CD4-positive, alpha-beta T cell treated with Interleukin-15 for 1 hour (primary cell): ENCODE results near the gene ADAMTS4.
A peak's percentile ranks its signal among the peaks of the same experiment; 100 is the strongest.

ENCODE experiments used
- DNase-seq: peaks from one replicate; pipeline ENCODE4 v3.0.0-alpha.2; 2020

Gene ADAMTS4

GRCh38 chr1:161171696-161172095 is 27.2 kb downstream of the ADAMTS4 start:
- DNase-seq = no peak

DNA sequence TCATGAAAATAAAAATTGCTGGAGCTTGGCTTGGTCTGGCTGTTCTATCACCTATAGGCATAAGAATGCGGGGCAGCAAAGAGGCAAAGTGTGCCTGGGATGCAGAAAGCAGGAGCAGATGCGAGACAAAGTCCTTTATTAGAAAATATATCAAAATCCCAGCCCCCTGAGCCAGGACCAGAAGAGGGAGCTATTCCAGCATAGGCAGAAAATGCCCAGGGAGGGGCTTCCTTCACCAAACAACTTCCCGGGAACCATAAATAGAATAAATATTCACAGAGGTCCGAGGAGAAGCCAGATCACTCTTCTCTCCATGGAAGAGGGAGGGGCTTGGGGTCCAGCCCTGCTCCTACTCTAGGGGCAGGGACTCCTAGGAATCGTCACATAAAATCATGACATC is 27.7 kb downstream of the ADAMTS4 start:
- no peak for DNase-seq

- DNase-seq = no peak
Measured at GRCh38 chr1:161168906-161169305, 29.9 kb downstream of the ADAMTS4 start.

DNA sequence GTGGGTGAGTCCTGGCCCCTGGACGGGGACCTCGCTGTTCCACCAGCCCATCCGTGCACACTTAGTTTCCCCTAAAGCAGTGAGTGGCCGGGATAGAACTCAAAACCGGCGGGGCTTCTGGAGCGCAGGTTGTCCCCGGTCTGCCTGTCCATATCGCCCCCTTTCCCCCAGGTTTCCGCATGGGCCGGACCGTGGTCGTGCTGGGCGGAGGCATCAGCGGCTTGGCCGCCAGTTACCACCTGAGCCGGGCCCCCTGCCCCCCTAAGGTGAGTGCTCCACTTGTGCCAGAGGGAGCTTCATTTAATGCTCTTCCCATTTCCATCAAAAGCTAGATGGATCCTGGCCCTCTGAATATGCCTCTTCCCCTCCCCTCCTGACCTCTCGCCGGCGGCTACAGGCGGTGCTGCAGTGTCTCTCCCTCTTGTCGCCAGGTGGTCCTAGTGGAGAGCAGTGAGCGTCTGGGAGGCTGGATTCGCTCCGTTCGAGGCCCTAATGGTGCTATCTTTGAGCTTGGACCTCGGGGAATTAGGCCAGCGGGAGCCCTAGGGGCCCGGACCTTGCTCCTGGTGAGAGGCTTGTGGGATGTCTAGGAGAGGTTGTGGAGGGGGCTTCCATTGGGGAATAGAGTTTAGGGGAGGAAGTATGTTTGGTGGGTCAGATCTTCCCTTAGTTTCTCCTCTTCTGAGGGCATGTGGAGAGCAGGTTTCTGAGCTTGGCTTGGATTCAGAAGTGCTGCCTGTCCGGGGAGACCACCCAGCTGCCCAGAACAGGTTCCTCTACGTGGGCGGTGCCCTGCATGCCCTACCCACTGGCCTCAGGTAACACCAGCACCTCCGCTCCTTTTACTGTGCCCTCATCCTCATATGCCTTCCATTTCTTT is 31.9 kb downstream of the ADAMTS4 start:
- no peak for DNase-seq

DNA sequence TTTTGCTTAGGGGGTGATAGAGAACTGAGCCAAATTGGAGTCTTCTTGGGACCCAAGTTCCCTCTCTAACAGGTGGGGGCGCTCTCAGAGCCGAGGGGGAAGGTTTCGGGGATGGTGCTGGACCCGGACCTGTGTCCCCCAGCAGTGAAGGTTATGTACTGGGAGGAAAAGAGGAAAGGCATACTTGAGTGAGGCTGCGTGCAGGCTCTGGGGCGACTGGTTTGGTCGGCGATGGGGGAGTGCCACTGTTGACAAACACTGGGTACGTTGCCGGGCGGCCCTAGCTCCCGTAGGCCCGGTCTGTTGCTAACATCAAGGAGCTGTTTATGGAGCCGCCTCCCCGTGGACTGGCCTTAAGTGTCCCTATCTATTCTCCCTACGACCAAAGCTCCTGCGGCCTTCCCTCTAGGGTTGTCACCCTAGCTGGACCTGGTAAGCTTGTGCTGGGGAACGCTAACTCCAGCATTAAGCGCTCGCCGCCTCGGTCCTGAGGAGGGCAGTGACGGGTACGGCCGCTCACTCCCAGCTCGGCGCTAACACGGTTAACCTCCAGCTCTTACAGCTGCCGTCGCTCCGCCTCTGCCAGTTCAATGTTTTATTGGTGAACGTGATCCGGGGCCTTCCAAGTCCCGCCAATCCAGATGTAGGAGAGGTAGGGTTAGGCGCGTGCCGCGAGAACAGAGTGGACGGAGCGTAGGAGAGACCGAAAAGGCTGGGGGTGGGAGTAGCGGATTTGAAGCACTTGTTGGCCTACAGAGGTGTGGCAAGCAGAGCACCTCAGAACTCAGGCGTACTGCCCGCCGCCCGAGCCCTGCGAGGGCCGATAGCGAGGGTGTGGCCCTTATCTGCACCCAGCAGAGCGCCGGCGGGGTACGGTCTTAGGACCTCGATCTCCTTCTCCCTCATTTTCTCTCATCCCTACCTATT is 32.8 kb downstream of the ADAMTS4 start, which contains the start of gene PPOX:
PPOX (plus strand) TSS at position 685 of the 927 bp plus-strand sequence. CDS start 422 bp downstream, outside the sequence.
- DNase-seq = peak; percentile 95

GRCh38 chr1:161164901-161165610 is 33.8 kb downstream of the ADAMTS4 start:
- no peak for DNase-seq

DNA sequence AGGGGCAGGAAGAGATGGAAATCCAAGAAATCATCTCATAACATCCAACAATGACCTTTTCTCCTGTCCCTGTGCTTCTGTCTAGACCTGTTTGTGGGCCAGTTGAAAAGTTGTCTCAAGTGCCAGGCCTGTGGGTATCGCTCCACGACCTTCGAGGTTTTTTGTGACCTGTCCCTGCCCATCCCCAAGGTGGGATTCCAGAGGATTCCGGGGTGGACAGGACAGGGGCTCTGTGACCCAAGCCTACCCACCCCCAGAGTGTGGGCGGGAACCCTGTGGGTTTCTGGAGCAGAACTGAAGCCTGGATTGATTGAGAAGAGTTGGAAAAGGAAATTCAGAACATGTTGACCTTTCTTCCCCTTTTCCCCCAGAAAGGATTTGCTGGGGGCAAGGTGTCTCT is 35.1 kb downstream of the ADAMTS4 start:
- no peak for DNase-seq

DNA sequence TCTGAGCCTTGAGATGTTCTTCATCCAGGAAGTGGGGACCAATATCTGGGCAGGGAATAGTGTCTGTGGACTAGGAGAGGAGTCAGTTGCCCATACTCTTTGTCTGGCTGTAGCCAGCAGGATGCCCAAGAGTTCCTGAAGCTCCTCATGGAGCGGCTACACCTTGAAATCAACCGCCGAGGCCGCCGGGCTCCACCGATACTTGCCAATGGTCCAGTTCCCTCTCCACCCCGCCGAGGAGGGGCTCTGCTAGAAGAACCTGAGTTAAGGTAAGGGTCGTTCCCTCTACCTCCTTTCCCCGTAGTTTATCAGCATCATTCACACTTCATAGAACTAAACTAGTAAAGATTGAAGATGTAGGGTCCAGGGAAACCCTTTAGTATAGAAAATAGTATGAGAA is 36.0 kb downstream of the ADAMTS4 start:
- DNase-seq = no peak

GRCh38 chr1:161162052-161162451 is 36.8 kb downstream of the ADAMTS4 start:
- DNase-seq = no peak

GRCh38 chr1:161161652-161162051 is 37.2 kb downstream of the ADAMTS4 start:
- no peak for DNase-seq

DNA sequence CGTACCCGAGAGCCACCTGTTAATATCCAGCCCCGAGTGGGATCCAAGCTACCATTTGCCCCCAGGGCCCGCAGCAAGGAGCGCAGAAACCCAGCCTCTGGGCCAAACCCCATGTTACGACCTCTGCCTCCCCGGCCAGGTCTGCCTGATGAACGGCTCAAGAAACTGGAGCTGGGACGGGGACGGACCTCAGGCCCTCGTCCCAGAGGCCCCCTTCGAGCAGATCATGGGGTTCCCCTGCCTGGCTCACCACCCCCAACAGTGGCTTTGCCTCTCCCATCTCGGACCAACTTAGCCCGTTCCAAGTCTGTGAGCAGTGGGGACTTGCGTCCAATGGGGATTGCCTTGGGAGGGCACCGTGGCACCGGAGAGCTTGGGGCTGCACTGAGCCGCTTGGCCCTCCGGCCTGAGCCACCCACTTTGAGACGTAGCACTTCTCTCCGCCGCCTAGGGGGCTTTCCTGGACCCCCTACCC is 38.1 kb downstream of the ADAMTS4 start:
- DNase-seq = no peak

GRCh38 chr1:161159913-161160243 is 39.0 kb downstream of the ADAMTS4 start:
- DNase-seq = no peak

DNA sequence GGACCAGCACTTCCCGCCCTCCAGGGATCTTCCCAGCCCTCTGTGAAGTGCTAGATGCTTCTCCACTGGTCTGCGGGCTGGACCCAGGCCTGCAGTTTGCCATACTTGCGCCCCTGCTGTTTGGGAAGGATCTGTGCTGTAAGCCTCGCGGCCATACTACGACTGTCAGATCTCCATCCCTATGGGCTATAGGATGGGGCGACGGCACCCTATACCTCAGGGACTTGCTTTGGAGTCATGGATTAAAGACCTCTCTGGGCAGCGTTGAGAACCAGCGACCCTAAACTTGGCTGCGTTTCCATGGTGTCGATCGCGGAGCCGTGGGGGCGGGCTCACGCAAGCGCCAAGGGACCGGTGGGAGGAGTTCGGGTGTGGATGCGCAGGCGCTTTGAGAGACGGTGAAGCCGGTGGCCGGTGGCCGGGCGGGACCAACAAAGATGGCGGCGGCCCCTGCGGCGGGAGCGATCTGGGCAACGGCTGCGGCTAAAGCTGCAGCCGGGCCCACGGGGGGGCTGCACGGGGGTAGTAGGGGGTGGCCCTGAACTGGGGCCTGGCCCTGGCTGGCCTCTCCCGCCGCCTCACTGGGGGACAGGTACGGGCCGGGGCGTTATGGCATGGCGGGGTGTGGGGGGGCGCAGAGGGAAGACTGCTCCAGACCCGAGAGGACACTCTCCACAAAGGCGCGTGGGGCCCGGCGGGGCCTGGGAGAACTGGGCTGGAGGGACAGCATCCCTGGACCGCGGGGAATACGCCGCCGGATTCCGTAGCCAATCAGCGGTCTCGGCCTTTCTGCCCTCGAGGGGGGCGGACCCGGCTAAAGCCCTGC is 39.6 kb downstream of the ADAMTS4 start, which contains the start of gene USP21:
USP21 (plus strand) TSS at position 414 of the 826 bp plus-strand sequence. CDS start 1,141 bp downstream, outside the sequence.
- peak; percentile 91 for DNase-seq

GRCh38 chr1:161158316-161159010 is 40.4 kb downstream of the ADAMTS4 start:
- DNase-seq = no peak

DNA sequence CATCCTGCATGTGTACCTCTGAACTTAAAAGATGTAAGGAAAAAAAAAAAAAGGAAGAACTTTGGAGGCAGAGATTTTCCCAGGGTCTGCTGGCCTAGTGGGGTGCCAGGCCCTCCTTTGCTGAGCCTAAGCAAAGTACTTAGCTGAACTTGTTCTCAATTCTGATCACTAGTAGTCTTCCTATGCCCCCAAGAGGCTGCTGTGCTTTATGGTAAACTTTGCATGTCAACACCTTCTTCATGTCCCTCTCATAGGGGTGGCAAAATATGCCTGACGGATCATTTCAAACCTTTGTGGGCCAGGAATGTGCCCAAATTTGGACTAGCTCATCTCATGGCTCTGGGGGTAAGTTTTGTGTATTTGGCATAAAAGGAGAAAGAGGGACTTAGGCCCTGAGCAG is 41.0 kb downstream of the ADAMTS4 start:
- DNase-seq = no peak

GRCh38 chr1:161153682-161154337 is 45.0 kb downstream of the ADAMTS4 start, which contains the start of gene UFC1:
TSS of gene UFC1 (plus strand) at chr1:161153978. CDS start at chr1:161153998, 20 bp downstream.
- DNase-seq = peak; percentile 90

DNA sequence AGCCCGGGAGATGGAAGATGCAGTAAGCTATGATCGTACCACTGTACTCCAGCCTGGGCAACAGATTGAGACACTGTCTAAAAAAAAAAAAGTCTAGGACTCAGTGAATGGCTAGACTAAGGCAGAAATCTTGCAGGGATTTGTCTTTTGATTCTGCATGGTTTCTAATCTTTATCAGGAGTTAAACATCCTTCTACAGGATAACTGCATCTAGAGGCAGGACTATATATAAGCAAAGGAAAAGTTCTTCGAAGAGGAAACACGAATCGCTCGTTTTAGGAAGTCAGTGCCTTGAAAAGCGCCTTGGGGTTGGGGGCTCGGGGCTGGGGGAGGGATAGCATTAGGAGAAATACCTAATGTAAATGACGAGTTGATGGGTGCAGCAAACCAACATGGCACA is 45.7 kb downstream of the ADAMTS4 start:
- no peak for DNase-seq

DNA sequence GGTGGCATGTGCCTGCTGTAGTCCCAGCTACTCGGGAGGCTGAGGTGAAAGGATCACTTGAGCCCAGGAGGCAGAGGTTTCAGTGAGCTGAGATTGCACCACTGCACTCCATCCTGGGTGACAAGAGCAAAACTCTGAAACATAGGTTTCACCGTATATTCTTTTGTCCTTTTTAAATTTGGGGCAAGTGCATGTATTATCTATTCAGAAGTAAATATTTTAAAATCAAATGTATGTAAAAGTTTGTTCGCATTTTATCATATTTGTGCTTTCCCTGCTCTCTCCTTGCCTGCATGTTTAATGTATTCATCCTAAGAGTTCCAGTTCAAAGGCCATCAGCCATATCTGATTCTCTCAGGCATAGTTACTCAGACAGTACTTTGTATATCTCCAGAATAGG is 53.0 kb downstream of the ADAMTS4 start:
- DNase-seq = no peak

DNA sequence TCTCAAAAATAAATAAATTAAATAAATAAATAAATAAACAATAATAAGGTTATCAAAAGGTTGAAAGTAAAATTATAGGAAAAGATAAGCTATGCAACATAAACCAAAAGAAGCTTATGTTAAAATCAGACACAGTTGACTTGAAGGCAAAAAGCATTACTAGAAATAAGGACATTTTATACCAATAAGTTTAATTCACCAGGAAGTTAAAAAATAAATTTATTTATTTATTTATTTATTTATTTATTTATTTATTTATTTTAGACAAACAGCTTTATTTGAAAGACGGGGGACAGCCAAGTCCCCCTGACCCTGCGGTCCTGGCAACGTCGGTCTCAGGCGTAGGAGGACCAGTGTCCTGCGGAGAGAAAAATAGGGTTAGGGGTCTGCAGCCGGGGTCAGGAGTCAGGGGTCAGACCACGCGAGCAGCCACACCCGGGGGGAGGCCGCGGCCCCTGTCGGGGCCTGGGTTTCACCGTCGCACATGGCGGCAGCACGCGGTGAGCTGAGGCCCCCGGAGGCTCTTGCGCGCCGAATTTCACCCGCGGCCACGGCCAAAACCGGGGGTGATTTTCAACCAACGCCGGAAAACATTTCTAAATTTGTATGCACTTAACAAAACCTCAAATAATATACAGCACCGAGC is 58.0 kb downstream of the ADAMTS4 start:
- no peak for DNase-seq

- peak; percentile 20 for DNase-seq
Measured at GRCh38 chr1:161139766-161140165, 59.1 kb downstream of the ADAMTS4 start.
